ENCODE data around the gene TCN2. TPM values are rescaled to one million over a fixed set of nuclear protein-coding genes. Genes with fewer than 3 reads are reported as not detected.
"Not testable (repeated sequence)": the region's sequence is repeated elsewhere in the genome, so short reads cannot be mapped to it uniquely, and the experiment has no call there.

The TCN2 gene
- total RNA-seq, 4 donors from 2014 or later: 4.9 to 24.2 (median 11.0) TPM

GRCh38 chr22:30582788-30583545 lies 24.0 kb upstream of the TCN2 start:
- peaks cover 100% of the 10 kb centered on the region for H3K36me3 ChIP-seq
- no peak overlapping the region for H3K27ac ChIP-seq
- no peak for DNase-seq (ENCODE audit: low spot score in 2 of 2)
- no peaks in the 10 kb centered on the region for H3K27me3 ChIP-seq
- WGBS: 72% methylated on average over 5 of the region's 13 CpGs
- H3K4me1 ChIP-seq: no peaks in the 10 kb centered on the region
- H3K9me3 ChIP-seq: no peaks in the 10 kb centered on the region
- TF ChIP-seq POLR2AphosphoS5 (IDR thresholded peaks at IDR 0.05) (no peak), EP300 (IDR thresholded peaks at IDR 0.05) (no peak), CTCF (IDR thresholded peaks at IDR 0.05) (no peak), POLR2A (IDR thresholded peaks at IDR 0.05) (no peak)
- no peak overlapping the region for H3K4me3 ChIP-seq

GRCh38 chr22:30584441-30584840 lies 22.5 kb upstream of the TCN2 start:
- H3K4me3 ChIP-seq: no peak overlapping the region
- no peak for DNase-seq (ENCODE audit: low spot score in 2 of 2)
- 95% methylated on average over 9 of the region's 15 CpGs for WGBS
- no peaks in the 10 kb centered on the region for H3K9me3 ChIP-seq
- H3K36me3 ChIP-seq: peaks cover 99% of the 10 kb centered on the region
- no peaks in the 10 kb centered on the region for H3K27me3 ChIP-seq
- H3K4me1 ChIP-seq: no peaks in the 10 kb centered on the region
- TF ChIP-seq POLR2A (IDR thresholded peaks at IDR 0.05) (no peak), CTCF (IDR thresholded peaks at IDR 0.05) (no peak), EP300 (IDR thresholded peaks at IDR 0.05) (no peak), POLR2AphosphoS5 (IDR thresholded peaks at IDR 0.05) (no peak)
- no peak overlapping the region for H3K27ac ChIP-seq

GRCh38 chr22:30586414-30586813 lies 20.6 kb upstream of the TCN2 start:
- TF ChIP-seq POLR2AphosphoS5 (IDR thresholded peaks at IDR 0.05): no peak
- no peak for TF ChIP-seq POLR2A (IDR thresholded peaks at IDR 0.05)
- no peak for TF ChIP-seq CTCF (IDR thresholded peaks at IDR 0.05)
- TF ChIP-seq EP300 (IDR thresholded peaks at IDR 0.05): no peak
- peaks cover 80% of the 10 kb centered on the region for H3K36me3 ChIP-seq
- peaks cover 16% of the 10 kb centered on the region for H3K4me1 ChIP-seq
- H3K9me3 ChIP-seq: no peaks in the 10 kb centered on the region
- no peak overlapping the region for H3K4me3 ChIP-seq
- no peak for DNase-seq (ENCODE audit: low spot score in 2 of 2)
- WGBS: 95% methylated on average over 8 of the region's 8 CpGs
- no peak overlapping the region for H3K27ac ChIP-seq
- no peaks in the 10 kb centered on the region for H3K27me3 ChIP-seq

- no peak for TF ChIP-seq POLR2A (IDR thresholded peaks at IDR 0.05)
- TF ChIP-seq CTCF (IDR thresholded peaks at IDR 0.05): no peak
- no peak for TF ChIP-seq EP300 (IDR thresholded peaks at IDR 0.05)
- no peak for TF ChIP-seq POLR2AphosphoS5 (IDR thresholded peaks at IDR 0.05)
- Histone ChIP-seq H3K9me3 (no peaks in the 10 kb centered on the region), H3K27me3 (no peaks in the 10 kb centered on the region), H3K36me3 (peaks cover 32% of the 10 kb centered on the region), H3K4me1 (peaks cover 16% of the 10 kb centered on the region), H3K4me3 (peak overlapping the region; percentile 79), H3K27ac (peak overlapping the region; percentile 75)
- DNase-seq (ENCODE audit: low spot score in 2 of 2): no peak
- WGBS: 4% methylated on average over 14 of the region's 14 CpGs
These were observed 15.8 kb upstream of the TCN2 start for GRCh38 chr22:30591191-30591587.

GRCh38 chr22:30591588-30592359 lies 15.2 kb upstream of the TCN2 start, which contains the start of gene PES1:
TSS of gene PES1 (minus strand) at chr22:30591910. CDS start at chr22:30591833, 77 bp downstream.
- H3K27me3 ChIP-seq: no peaks in the 10 kb centered on the region
- under 1% methylated on average over 49 of the region's 49 CpGs for WGBS
- H3K27ac ChIP-seq: peak within 1 kb of the TSS; percentile 75
- TF ChIP-seq POLR2AphosphoS5 (IDR thresholded peaks at IDR 0.05): peak in 1 of 3 donors; percentile 59
- TF ChIP-seq POLR2A (IDR thresholded peaks at IDR 0.05): no peak
- peaks cover 26% of the 10 kb centered on the region for H3K36me3 ChIP-seq
- peak within 1 kb of the TSS; percentile 79 for H3K4me3 ChIP-seq
- peak; percentile 96 to 97 for DNase-seq (ENCODE audit: low spot score in 2 of 2)
- no peaks in the 10 kb centered on the region for H3K9me3 ChIP-seq
- H3K4me1 ChIP-seq: peaks cover 16% of the 10 kb centered on the region

- not testable (repeated sequence) for H3K27me3 ChIP-seq; H3K27ac ChIP-seq; H3K9me3 ChIP-seq; DNase-seq (ENCODE audit: low spot score in 2 of 2)
- WGBS: 39% methylated on average over 18 of the region's 18 CpGs
- peak overlapping the region; percentile 79 for H3K4me3 ChIP-seq
- peaks cover 16% of the 10 kb centered on the region for H3K4me1 ChIP-seq
- H3K36me3 ChIP-seq: peaks cover 20% of the 10 kb centered on the region
These were observed 14.6 kb upstream of the TCN2 start for GRCh38 chr22:30592360-30592713.

Data from suprapubic skin (tissue), 4 donors.